A673 (cell line): Measurements from ENCODE around the gene PLCG1. TPM values are rescaled to one million over a fixed set of nuclear protein-coding genes. Genes with fewer than 3 reads are reported as not detected.

Experiments
- BruUV-seq: library from RNA; stranded (reverse); fragments of 400-500 nt; replicated peaks from 2 replicates; lab custom pipeline; 2021; lab: Mats Ljungman, UMichigan
- CTCF ChIA-PET: fragments of 300-600 bp; sonication (Branson Sonifier 250); formaldehyde crosslinking; loops from one replicate; lab custom pipeline; 2022; ENCODE audit warnings: antibody characterized with exemption; lab: Charles Lee
- POLR2A ChIA-PET: fragments of 300-600 bp; sonication (Branson Sonifier 250); formaldehyde crosslinking; loops from one replicate; lab custom pipeline; 2022; ENCODE audit warnings: antibody characterized with exemption; ENCODE audit not compliant: low non-redundant PET; lab: Charles Lee
- DNase-seq: peaks from one replicate; pipeline ENCODE4 v3.0.0-alpha.2; 2015; ENCODE audit warnings: low spot score
- H3K27ac ChIP-seq: fragments of 200-600 bp; sonication (generic); 2 replicates; pipeline ENCODE4 v1.5.1; 2016; ENCODE audit warnings: mixed run types, low read depth, mild to moderate bottlenecking, mixed read lengths, antibody characterized with exemption, low read length; ENCODE audit not compliant: poor library complexity, severe bottlenecking
- H3K27me3 ChIP-seq: fragments of 200-600 bp; sonication (generic); replicated peaks from 2 replicates; pipeline ENCODE4 v1.6.1; 2017; ENCODE audit warnings: mixed run types, low read depth, mild to moderate bottlenecking, mixed read lengths, antibody characterized with exemption, low read length; ENCODE audit not compliant: insufficient read depth, poor library complexity
- H3K36me3 ChIP-seq: fragments of 200-600 bp; sonication (generic); 2 replicates; pipeline ENCODE4 v1.6.1; 2016; ENCODE audit warnings: mixed run types, mild to moderate bottlenecking, mixed read lengths, antibody characterized with exemption, low read length; ENCODE audit not compliant: insufficient read depth, poor library complexity, severe bottlenecking
- H3K4me1 ChIP-seq: fragments of 200-600 bp; sonication (generic); 2 replicates; pipeline ENCODE4 v1.6.1; 2017; ENCODE audit warnings: mixed run types, mild to moderate bottlenecking, mixed read lengths, antibody characterized with exemption, low read length; ENCODE audit not compliant: insufficient read depth, poor library complexity, severe bottlenecking
- H3K4me3 ChIP-seq: fragments of 200-600 bp; sonication (generic); 2 replicates; pipeline ENCODE4 v1.5.1; 2016; ENCODE audit warnings: low read depth, mixed run types, mild to moderate bottlenecking, mixed read lengths, low read length; ENCODE audit not compliant: poor library complexity, severe bottlenecking
- H3K9me3 ChIP-seq: fragments of 200-600 bp; sonication (generic); 2 replicates; pipeline ENCODE4 v1.6.1; 2016; ENCODE audit warnings: mixed run types, low read depth, mild to moderate bottlenecking, mixed read lengths, antibody characterized with exemption, low read length; ENCODE audit not compliant: poor library complexity, severe bottlenecking
- CTCF ChIP-seq: fragments of 300-800, 200-600 bp; sonication (generic); conservative IDR thresholded peaks from 2 replicates; pipeline ENCODE4 v1.5.1; 2017; ENCODE audit warnings: low read depth, mild to moderate bottlenecking, antibody characterized with exemption, low read length, moderate library complexity, mixed read lengths
- EZH2 ChIP-seq: fragments of 200-600 bp; sonication (generic); IDR thresholded peaks from 2 replicates; pipeline ENCODE4 v1.6.1; 2017; ENCODE audit warnings: borderline replicate concordance, low read depth, mild to moderate bottlenecking, mixed read lengths, antibody characterized with exemption, low read length; ENCODE audit not compliant: poor library complexity, severe bottlenecking
- intact Hi-C: fragments of 100-400 bp; cut with micrococcal nuclease; formaldehyde crosslinking; loops from one replicate; pipeline ENCODE4 v1.10.0; 2022; ENCODE audit not compliant: unreplicated experiment
- total RNA-seq: library from RNA; stranded (reverse); gene quantifications from 2 replicates; pipeline ENCODE4 v1.2.3, GENCODE V29; 2021

The PLCG1 gene
- total RNA-seq, 1 experiment from 2014 or later = 146 TPM

DNA sequence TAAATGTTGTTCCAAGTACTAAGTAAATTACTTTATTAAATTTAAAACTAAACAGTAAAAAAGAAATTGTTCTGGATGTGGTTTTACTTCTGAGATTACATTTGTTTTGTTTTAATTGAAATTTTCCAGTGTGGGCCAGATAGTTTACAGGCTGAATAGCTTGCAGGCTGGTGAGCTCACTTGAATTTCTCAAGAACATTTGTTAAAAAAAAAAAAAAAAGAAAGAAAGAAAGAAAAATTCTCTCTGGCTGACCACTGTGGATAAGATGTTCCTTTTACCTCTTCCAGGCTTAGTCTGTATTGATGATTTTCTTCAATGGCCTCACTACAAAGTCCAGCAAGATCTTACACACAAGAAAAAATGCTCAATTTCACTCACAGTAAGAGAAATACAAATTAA is 85.4 kb downstream of the PLCG1 start:
- no TSS peak for BruUV-seq
- H3K4me3 ChIP-seq = no peak overlapping the region
- peaks cover 28% of the 10 kb centered on the region for H3K4me1 ChIP-seq
- ChIA-PET CTCF (no interaction called here), POLR2A (interaction anchor here (0.6 kb wide), 1 partner anchor 49 kb away, joined by 3 read pairs; no protein-coding TSS in a partner anchor)
- TF ChIP-seq EZH2 (no peak), CTCF (no peak)
- no peaks in the 10 kb centered on the region for H3K9me3 ChIP-seq
- H3K27me3 ChIP-seq = no peaks in the 10 kb centered on the region
- no peak overlapping the region for H3K27ac ChIP-seq
- intact Hi-C loops = no loop called here
- H3K36me3 ChIP-seq = no peaks in the 10 kb centered on the region
- no peak for DNase-seq

- Histone ChIP-seq H3K27ac (no peak overlapping the region), H3K4me1 (peaks cover 28% of the 10 kb centered on the region), H3K27me3 (no peaks in the 10 kb centered on the region), H3K36me3 (no peaks in the 10 kb centered on the region), H3K9me3 (no peaks in the 10 kb centered on the region), H3K4me3 (no peak overlapping the region)
- no TSS peak for BruUV-seq
- TF ChIP-seq EZH2 = no peak
- TF ChIP-seq CTCF = no peak
- intact Hi-C loops = no loop called here
- CTCF ChIA-PET = interaction anchor here (1.4 kb wide), 1 partner anchor 50 kb away, joined by 5 read pairs; no protein-coding TSS in a partner anchor
- POLR2A ChIA-PET = no interaction called here
- DNase-seq = no peak
Observed at GRCh38 chr20:41223112-41223511, 85.8 kb downstream of the PLCG1 start.

DNA sequence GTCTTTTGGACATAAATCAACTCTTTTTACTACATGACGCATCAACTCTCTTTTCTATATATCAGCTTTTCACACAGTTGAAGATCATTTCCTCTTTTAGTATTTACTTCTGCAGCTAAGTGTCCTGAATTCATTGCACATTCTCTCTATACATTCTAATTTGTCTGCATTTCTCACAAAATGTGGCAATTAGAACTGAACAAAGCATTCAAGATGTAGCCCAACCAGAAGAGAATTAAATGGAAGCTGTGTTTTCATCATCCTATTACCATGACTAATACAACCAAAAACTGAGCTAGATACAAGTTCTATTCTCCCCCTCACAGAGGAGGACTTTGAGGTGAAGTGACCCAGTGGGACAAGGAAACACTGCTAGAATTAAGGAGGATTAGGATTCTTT is 86.9 kb downstream of the PLCG1 start:
- ChIA-PET CTCF (interaction anchor here (1.4 kb wide), 1 partner anchor 51 kb away, joined by 5 read pairs; no protein-coding TSS in a partner anchor), POLR2A (no interaction called here)
- intact Hi-C loops = no loop called here
- BruUV-seq = no TSS peak
- Histone ChIP-seq H3K36me3 (no peaks in the 10 kb centered on the region), H3K27ac (peak overlapping the region; percentile 14), H3K4me3 (no peak overlapping the region), H3K27me3 (no peaks in the 10 kb centered on the region), H3K4me1 (peaks cover 35% of the 10 kb centered on the region), H3K9me3 (no peaks in the 10 kb centered on the region)
- TF ChIP-seq EZH2 (no peak), CTCF (no peak)
- DNase-seq = peak; percentile 62
